ENCODE results near the gene UBE3D. TPM values are rescaled to one million over a fixed set of nuclear protein-coding genes. Genes with fewer than 3 reads are reported as not detected.
A peak's percentile ranks its signal among the peaks of the same experiment; 100 is the strongest.

The UBE3D gene
- total and polyA plus RNA-seq, 2 experiments from 2014 or later: 17.5 to 31.4 TPM

GRCh38 chr6:82995066-82995465, 70.6 kb downstream of the UBE3D start:
- no peaks in the 10 kb centered on the region for H3K27me3 ChIP-seq (ENCODE audit: insufficient read depth)
- no peaks in the 10 kb centered on the region for H3K36me3 ChIP-seq (ENCODE audit: insufficient read depth)
- Mint-ChIP-seq H3K9me3 (no peaks in the 10 kb centered on the region), H3K4me3 (no peak overlapping the region), H3K36me3 (ENCODE audit: low read depth) (peaks cover 3% of the 10 kb centered on the region; the same call in 1 of the 3 replicates), H3K27me3 (ENCODE audit: insufficient read depth, low read depth, poor library complexity) (peaks cover 4% of the 10 kb centered on the region), H3K4me1 (0 out of 3 replicates have a peak, but pooled peaks cover 2% of the 10 kb centered on the region), H3K27ac (peak overlapping the region; percentile 2; the same call in 1 of the 2 replicates)
- no peaks in the 10 kb centered on the region for H3F3A ChIP-seq (replicated peaks; ENCODE audit: low read depth)
- no peak for TF ChIP-seq CREB1 (CRISPR knock-in tag; IDR thresholded peaks at IDR 0.05; ENCODE audit: low read depth)
- no peak for TF ChIP-seq ETS1 (IDR thresholded peaks at IDR 0.05)
- TF ChIP-seq EZH2phosphoT487 (IDR thresholded peaks at IDR 0.05; ENCODE audit: unreplicated experiment): no peak
- TF ChIP-seq REST (IDR thresholded peaks at IDR 0.05; ENCODE audit: unreplicated experiment): no peak
- TF ChIP-seq NANOG (IDR thresholded peaks at IDR 0.05; ENCODE audit: borderline replicate concordance): no peak
- TF ChIP-seq CTCF (conservative IDR thresholded peaks at IDR 0.05; ENCODE audit: low read depth in 2 of 2): no peak
- TF ChIP-seq ZNF462 (CRISPR knock-in tag; IDR thresholded peaks at IDR 0.05): no peak
- TF ChIP-seq ZNF331 (CRISPR knock-in tag; IDR thresholded peaks at IDR 0.05; ENCODE audit: low read depth): no peak
- H3K4me3 ChIP-seq: no peak overlapping the region
- ATAC-seq (no peak), DNase-seq (ENCODE audit: low spot score) (no peak)
- H3K79me2 ChIP-seq (replicated peaks; ENCODE audit: insufficient read depth): peaks cover 7% of the 10 kb centered on the region; the same call in 1 of the 2 replicates
- no peaks in the 10 kb centered on the region for H3K4me1 ChIP-seq (ENCODE audit: insufficient read depth)
- H4K20me1 ChIP-seq (replicated peaks; ENCODE audit: insufficient read depth): no peaks in the 10 kb centered on the region
- H2AFZ ChIP-seq: no peak overlapping the region
- no peak overlapping the region for H3K4me2 ChIP-seq
- H3K27ac ChIP-seq (ENCODE audit: low read depth): no peak overlapping the region
- H3K9me2 ChIP-seq (ENCODE audit: insufficient read depth): no peaks in the 10 kb centered on the region; the same call in 1 of the 2 replicates
